ENCODE data around the gene BACH1.

- TF ChIP-seq POLR2A (IDR thresholded peaks at IDR 0.05) = no peak
- TF ChIP-seq CTCF (IDR thresholded peaks at IDR 0.05 in 8 of 11, conservative IDR thresholded peaks at IDR 0.05 in 3 of 11) = no peak
These were observed 24.5 kb downstream of the BACH1 start for GRCh38 chr21:29323189-29323588.
